A673 (cell line): ENCODE measurements around the gene VPS13D. TPM values are rescaled to one million over a fixed set of nuclear protein-coding genes. Genes with fewer than 3 reads are reported as not detected.

Source experiments
- BruUV-seq: library from RNA; stranded (reverse); fragments of 400-500 nt; replicated peaks from 2 replicates; lab custom pipeline; 2021; lab: Mats Ljungman, UMichigan
- CTCF ChIA-PET: fragments of 300-600 bp; sonication (Branson Sonifier 250); formaldehyde crosslinking; loops from one replicate; lab custom pipeline; 2022; ENCODE audit warnings: antibody characterized with exemption; lab: Charles Lee
- POLR2A ChIA-PET: fragments of 300-600 bp; sonication (Branson Sonifier 250); formaldehyde crosslinking; loops from one replicate; lab custom pipeline; 2022; ENCODE audit warnings: antibody characterized with exemption; ENCODE audit not compliant: low non-redundant PET; lab: Charles Lee
- DNase-seq: peaks from one replicate; pipeline ENCODE4 v3.0.0-alpha.2; 2015; ENCODE audit warnings: low spot score
- H3K27ac ChIP-seq: fragments of 200-600 bp; sonication (generic); 2 replicates; pipeline ENCODE4 v1.5.1; 2016; ENCODE audit warnings: mixed run types, low read depth, mild to moderate bottlenecking, mixed read lengths, antibody characterized with exemption, low read length; ENCODE audit not compliant: poor library complexity, severe bottlenecking
- H3K27me3 ChIP-seq: fragments of 200-600 bp; sonication (generic); replicated peaks from 2 replicates; pipeline ENCODE4 v1.6.1; 2017; ENCODE audit warnings: mixed run types, low read depth, mild to moderate bottlenecking, mixed read lengths, antibody characterized with exemption, low read length; ENCODE audit not compliant: insufficient read depth, poor library complexity
- H3K36me3 ChIP-seq: fragments of 200-600 bp; sonication (generic); 2 replicates; pipeline ENCODE4 v1.6.1; 2016; ENCODE audit warnings: mixed run types, mild to moderate bottlenecking, mixed read lengths, antibody characterized with exemption, low read length; ENCODE audit not compliant: insufficient read depth, poor library complexity, severe bottlenecking
- H3K4me1 ChIP-seq: fragments of 200-600 bp; sonication (generic); 2 replicates; pipeline ENCODE4 v1.6.1; 2017; ENCODE audit warnings: mixed run types, mild to moderate bottlenecking, mixed read lengths, antibody characterized with exemption, low read length; ENCODE audit not compliant: insufficient read depth, poor library complexity, severe bottlenecking
- H3K4me3 ChIP-seq: fragments of 200-600 bp; sonication (generic); 2 replicates; pipeline ENCODE4 v1.5.1; 2016; ENCODE audit warnings: low read depth, mixed run types, mild to moderate bottlenecking, mixed read lengths, low read length; ENCODE audit not compliant: poor library complexity, severe bottlenecking
- H3K9me3 ChIP-seq: fragments of 200-600 bp; sonication (generic); 2 replicates; pipeline ENCODE4 v1.6.1; 2016; ENCODE audit warnings: mixed run types, low read depth, mild to moderate bottlenecking, mixed read lengths, antibody characterized with exemption, low read length; ENCODE audit not compliant: poor library complexity, severe bottlenecking
- CTCF ChIP-seq: fragments of 300-800, 200-600 bp; sonication (generic); conservative IDR thresholded peaks from 2 replicates; pipeline ENCODE4 v1.5.1; 2017; ENCODE audit warnings: low read depth, mild to moderate bottlenecking, antibody characterized with exemption, low read length, moderate library complexity, mixed read lengths
- EZH2 ChIP-seq: fragments of 200-600 bp; sonication (generic); IDR thresholded peaks from 2 replicates; pipeline ENCODE4 v1.6.1; 2017; ENCODE audit warnings: borderline replicate concordance, low read depth, mild to moderate bottlenecking, mixed read lengths, antibody characterized with exemption, low read length; ENCODE audit not compliant: poor library complexity, severe bottlenecking
- intact Hi-C: fragments of 100-400 bp; cut with micrococcal nuclease; formaldehyde crosslinking; loops from one replicate; pipeline ENCODE4 v1.10.0; 2022; ENCODE audit not compliant: unreplicated experiment
- total RNA-seq: library from RNA; stranded (reverse); gene quantifications from 2 replicates; pipeline ENCODE4 v1.2.3, GENCODE V29; 2021

Gene VPS13D
- total RNA-seq, 1 experiment from 2014 or later, result 32.5 TPM

GRCh38 chr1:12246584-12246983, 16.8 kb downstream of the VPS13D start:
- no peaks in the 10 kb centered on the region for H3K4me1 ChIP-seq
- H3K36me3 ChIP-seq, result peaks cover 33% of the 10 kb centered on the region
- no TSS peak for BruUV-seq
- H3K27ac ChIP-seq, result no peak overlapping the region
- no peaks in the 10 kb centered on the region for H3K27me3 ChIP-seq
- TF ChIP-seq EZH2 (no peak), CTCF (no peak)
- DNase-seq, result no peak
- POLR2A ChIA-PET, result no interaction called here
- intact Hi-C loops, result no loop called here
- no peaks in the 10 kb centered on the region for H3K9me3 ChIP-seq
- CTCF ChIA-PET, result no interaction called here
- H3K4me3 ChIP-seq, result no peak overlapping the region

- no peak for TF ChIP-seq EZH2
- TF ChIP-seq CTCF, result no peak
- Histone ChIP-seq H3K36me3 (peaks cover 30% of the 10 kb centered on the region), H3K27ac (no peak overlapping the region), H3K4me3 (no peak overlapping the region), H3K27me3 (no peaks in the 10 kb centered on the region), H3K9me3 (no peaks in the 10 kb centered on the region), H3K4me1 (no peaks in the 10 kb centered on the region)
- ChIA-PET POLR2A (no interaction called here), CTCF (no interaction called here)
- intact Hi-C loops, result no loop called here
- no TSS peak for BruUV-seq
- DNase-seq, result no peak
These were observed 19.4 kb downstream of the VPS13D start for GRCh38 chr1:12249181-12249580.

GRCh38 chr1:12249748-12250147, 19.9 kb downstream of the VPS13D start:
- Histone ChIP-seq H3K27ac (no peak overlapping the region), H3K4me1 (no peaks in the 10 kb centered on the region), H3K4me3 (no peak overlapping the region), H3K27me3 (no peaks in the 10 kb centered on the region), H3K36me3 (peaks cover 26% of the 10 kb centered on the region), H3K9me3 (no peaks in the 10 kb centered on the region)
- no peak for DNase-seq
- ChIA-PET POLR2A (no interaction called here), CTCF (no interaction called here)
- intact Hi-C loops, result no loop called here
- BruUV-seq, result no TSS peak
- TF ChIP-seq EZH2, result no peak
- TF ChIP-seq CTCF, result no peak
